Astrocyte (in vitro differentiated cells and primary cell): ENCODE data around the gene LEMD1.

Experiments used
- CTCF ChIP-seq: IDR thresholded peaks from 2 replicates; pipeline ENCODE4 v1.5.1; 2011; ENCODE audit warnings: low read depth, mild to moderate bottlenecking, inconsistent platforms, low read length, moderate library complexity; ENCODE audit not compliant: insufficient read depth
- EZH2 ChIP-seq: IDR thresholded peaks from 2 replicates; pipeline ENCODE4 v1.6.1; 2012; ENCODE audit warnings: mild to moderate bottlenecking, low read length, inconsistent platforms; ENCODE audit not compliant: insufficient read depth

- no peak for TF ChIP-seq CTCF
- TF ChIP-seq EZH2 = no peak
Measured at GRCh38 chr1:205448540-205449253, 26.8 kb upstream of the LEMD1 start.
